NCI-H1105 treated with DMSO at 0.1 percent for 48 hours (cell line): Measurements from ENCODE around the gene ASPHD1.
A peak's percentile ranks its signal among the peaks of the same experiment; 100 is the strongest.
"Not testable (repeated sequence)": the region's sequence is repeated elsewhere in the genome, so short reads cannot be mapped to it uniquely, and the experiment has no call there.

Experiments used
- DNase-seq: peaks from one replicate; lab custom pipeline; 2025; lab: John Stamatoyannopoulos, UW

ASPHD1 gene

DNA sequence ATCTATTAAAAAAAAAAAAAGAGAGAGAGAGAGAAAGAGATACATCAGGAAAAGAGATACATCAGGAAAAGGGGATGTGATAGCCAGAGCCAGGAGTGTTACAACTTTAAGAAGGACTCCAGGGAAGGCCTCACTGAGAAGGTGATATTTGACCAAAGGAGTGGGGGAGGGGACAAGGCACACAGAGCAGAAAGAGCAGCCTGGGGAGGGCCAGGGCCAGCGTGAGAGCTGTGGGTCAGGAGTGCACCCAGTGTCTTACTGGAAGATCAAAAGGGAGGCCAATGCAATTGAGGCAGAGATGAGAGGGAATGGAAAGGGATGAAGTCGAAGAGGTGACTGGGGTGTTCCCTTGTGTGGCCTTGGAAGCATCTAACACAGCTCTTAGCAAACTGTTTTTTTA lies 7.7 kb downstream of the ASPHD1 start:
- DNase-seq: no peak

DNA sequence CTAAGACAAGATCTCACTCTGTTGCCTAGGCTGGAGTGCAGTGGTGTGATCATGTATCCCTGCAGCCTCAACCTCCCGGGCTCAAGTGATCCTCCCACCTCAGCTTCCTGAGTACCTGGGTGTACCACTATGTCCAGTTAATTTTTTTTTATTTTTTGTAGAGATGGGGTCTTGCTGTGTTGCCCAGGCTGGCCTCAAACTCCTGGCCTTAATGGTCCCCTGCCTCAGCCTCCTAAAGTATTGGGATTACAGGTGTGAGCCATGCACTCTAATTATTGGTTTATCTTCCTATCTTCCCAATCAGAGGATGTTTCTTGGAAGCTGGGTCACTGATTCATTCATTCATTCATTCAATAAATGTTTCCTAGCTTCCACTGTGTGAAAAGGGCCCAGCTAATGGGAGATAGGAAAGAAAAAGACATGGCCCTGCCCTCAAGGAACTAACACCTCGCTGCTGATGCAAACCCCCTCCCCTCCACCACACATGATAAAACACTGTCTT lies 8.5 kb downstream of the ASPHD1 start:
- no peak for DNase-seq

DNA sequence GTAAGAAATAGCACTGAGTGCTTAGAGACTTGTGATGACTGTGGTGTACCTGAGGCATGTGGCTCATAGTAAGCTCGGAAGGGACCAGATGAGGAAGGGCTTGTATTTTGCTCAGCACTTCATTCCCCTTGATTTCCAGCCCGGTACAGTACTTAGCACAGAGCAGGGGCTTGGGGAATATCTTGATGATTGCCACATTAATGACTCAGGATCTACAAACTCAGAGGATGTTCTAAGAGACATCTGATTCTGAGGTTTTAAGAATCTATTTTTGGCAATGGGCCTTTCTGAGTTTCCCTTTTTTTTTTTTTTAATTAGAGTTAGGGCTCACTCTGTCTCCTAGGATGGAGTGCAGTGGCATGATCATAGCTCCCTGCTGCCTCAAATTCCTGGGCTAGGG lies 9.1 kb downstream of the ASPHD1 start:
- no peak for DNase-seq

DNA sequence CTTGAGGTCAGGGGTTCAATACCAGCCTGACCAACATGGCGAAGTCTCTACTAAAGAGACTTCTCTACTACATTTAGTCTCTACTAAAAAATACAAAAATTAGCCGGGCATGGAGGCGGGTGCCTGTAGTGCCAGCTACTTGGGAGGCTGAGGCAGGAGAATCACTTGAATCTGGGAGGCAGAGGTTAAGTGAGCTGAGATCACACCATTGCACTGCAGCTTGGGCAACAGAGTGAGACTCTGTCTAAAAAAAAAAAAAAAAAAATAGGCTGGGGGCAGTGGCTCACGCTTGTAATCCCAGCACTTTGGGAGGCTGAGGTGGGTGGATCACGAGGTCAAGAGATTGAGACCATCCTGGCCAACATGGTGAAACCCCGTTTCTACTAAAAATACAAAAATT lies 9.6 kb downstream of the ASPHD1 start:
- not testable (repeated sequence) for DNase-seq

DNA sequence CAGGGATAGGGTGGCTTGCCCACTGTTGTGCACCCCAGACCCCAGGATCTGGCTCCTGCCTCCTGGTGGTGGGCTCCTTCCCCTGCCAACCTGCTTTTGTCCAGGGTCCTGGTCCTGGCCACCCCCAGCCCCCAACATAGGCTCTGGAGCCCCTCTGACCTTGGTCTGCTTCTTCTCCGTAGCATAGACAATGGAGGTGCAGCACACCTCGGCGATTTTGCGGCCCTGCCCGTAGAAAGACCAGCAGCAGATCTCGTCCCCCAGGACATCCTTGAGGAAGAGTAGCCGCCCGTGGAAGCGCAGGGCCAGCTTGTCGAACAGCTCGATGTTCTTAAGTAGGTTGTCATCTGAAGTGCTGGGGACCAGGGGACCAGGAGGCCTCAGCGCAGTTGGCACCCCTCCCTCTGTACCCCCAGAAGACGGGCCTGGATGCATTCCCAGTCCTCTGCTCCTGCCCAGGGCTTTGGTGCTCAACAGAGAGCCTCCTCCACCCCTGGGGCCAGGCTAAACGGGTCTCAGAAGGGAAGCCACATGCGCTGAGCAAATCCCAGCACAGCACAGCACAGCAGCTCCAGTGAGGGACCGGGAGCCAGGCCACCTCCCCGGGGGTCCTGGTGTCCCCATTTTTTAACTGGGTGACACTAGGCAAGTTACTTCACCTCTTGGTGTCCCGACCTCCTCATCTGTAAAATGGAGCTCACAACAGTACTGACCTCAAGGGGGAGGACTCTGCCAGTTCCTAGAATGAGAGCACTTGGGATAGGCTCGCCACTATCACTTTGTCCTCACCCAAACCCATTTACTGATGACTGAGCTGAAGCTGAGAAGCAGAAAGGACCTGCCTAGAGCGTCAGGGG lies 10.8 kb downstream of the ASPHD1 start:
- DNase-seq: no peak

DNA sequence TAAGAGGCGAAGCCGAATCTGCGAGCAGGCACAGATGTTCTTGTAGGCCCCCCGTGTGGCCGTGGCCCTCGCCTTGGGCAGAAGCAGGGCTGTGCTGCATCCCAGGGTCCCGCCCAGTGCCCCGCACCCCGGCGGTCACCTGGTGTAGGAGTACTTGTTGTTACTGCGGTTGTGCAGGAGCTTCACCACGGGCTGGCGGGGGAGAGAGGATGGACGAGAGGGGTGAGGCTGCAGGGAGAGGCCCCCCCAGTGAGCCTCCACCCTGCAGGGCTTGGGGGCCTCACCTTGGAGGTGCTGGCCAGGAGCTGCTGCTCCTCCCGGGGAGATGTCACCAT lies 11.4 kb downstream of the ASPHD1 start:
- no peak for DNase-seq

DNA sequence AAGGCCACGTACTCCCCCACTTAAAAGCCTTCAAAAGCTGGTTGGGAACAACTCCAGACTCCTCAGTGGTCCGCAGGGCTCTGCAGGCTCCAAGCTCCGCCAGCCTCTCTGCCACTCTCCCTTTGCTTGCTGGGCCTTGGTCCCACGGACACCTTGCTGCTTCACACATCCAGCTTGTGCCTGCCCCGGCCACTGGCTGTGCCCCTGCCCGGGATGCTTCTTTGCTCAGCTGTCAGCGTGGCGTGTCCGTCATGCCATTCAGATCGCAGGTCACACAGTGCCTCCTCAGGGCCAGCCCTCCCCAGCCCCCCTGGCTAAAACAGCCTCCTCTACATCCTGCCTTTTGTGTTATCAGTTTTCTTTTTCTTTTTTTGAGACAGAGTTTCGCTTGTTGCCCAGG lies 11.8 kb downstream of the ASPHD1 start:
- DNase-seq: no peak

DNA sequence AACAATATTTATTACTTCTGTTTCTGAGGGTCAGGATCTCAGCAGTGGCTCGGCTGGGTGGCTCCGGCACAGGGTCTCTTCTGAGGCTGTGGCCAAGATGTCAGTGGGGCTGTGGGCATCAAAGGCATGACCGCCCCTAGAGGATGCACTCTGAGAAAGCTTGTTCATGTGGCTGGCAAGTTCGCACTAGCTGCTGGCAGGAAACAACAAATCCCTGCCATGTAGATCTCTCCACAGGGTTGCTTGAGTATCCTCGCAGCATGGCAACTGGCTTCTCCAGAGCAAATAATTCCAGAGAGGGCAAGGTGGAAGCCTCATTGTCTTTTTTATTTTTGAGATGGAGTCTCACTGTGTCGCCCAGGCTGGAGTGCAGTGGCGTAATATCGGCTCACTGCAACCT lies 13.2 kb downstream of the ASPHD1 start:
- no peak for DNase-seq

DNA sequence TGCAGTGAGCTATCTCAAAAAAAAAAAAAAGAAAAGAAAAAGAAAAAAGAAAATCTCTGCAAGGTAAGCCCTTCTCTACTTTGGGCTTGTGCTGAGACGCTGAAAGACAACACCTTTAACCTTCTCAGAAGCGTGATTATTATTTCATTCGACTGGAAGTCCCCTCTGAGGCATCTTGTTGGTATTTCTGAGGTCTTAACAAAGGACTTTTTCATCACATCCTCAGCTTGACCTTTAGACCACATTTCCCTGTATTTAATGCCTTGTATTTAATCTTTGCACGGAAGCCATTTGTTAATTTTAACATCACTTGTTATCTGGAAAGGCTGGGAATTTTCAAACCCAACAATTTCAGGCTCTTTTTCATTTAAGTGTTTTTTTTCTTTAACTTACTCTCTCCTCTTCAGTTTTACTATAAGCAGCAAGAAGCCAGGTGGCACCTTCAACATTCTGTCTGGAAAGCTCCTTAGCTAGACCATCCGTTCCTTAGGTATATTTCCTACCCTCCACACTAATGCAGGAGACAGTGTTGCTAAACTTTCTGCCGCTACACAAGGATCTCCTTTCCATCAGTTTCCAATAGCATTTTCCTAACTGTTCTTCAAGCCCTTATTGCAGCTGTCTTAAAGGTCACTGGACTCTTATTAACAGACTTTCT lies 15.4 kb downstream of the ASPHD1 start:
- no peak for DNase-seq

DNA sequence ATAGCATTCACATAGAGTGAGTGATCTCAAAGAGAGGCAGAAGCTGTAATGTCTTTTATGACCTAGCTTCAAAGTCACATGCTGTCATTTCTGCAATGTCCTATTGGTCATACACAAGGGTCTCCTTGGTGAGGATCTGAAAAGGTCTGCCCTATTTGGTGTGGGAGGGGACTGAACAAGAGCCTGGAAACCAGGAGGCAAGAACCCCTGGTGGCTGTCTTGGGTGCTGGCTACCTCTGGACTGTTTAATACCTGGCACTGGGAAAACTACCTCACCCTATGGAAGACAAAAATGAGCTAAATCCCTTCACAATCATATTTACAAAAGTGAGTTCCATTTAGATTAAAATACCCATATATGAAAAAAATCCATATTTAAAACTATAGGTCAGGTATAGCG lies 16.7 kb downstream of the ASPHD1 start:
- DNase-seq: no peak

DNA sequence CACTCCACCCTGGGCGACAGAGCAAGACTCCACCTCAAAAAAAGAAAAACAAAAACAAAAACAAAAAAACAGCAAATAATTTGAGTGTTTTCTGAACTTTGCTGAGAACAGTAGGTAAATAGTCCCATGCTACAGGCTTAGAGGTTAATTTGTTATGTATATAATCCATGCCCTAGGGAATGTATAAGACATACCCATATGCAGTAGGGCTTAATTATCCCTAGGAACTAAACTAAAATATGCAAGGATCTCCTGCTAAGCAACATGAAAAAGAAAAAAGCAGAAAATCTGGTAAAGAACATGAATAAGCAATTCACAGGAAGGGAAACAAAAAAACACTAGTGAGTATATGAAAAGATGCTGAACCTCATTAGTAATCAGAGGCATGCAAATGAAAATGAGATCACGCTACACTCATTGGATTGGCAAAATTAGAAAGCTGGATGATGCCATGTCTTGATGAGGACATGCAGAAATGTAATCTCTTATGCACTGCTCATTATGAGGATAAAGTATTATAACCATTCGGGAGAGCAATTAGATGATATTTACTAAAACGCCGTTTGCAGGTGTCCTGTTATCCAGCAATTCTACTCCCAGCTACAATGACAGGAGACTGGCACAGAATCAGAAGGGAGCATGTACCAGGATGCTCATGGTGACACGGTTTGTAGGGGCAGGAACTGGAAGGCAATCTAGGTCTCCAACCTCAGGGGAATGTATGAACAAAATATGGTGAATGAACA lies 20.2 kb downstream of the ASPHD1 start:
- DNase-seq: no peak

DNA sequence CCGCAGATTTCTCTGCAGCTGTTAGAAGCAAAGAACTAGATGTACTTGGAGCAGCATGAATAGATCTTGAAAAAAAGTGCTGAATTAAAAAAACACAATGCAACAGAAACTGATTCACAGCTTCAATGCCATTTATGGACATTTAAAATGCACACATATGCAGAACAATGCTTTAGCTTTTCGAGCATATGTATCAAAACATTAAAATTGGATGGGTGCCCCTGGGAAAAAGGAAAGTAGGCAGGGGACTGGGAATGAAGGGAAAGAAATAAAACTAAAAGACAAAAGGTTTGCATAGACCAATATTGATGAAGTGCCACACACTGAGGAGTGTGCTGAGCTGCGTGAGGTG lies 20.7 kb downstream of the ASPHD1 start:
- DNase-seq: no peak

DNA sequence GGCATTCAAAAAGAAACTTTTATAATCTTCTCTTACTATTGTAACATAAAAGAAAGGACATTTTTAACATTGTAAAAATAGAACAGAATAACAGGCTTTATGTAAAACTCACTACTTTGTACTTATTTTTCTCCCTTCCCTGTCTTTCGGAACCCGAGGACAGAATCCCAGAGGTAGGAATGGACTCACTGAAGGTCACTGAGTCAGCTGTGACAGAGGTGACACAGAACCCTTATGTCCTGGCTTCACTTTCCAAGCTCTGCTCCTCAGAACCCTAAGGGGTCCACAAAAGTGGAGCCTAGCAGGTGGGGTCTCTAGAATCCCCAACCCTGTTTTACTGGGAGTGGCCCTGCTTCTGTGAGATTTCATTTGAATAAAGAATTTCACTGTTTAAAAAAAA lies 22.0 kb downstream of the ASPHD1 start:
- DNase-seq: no peak

DNA sequence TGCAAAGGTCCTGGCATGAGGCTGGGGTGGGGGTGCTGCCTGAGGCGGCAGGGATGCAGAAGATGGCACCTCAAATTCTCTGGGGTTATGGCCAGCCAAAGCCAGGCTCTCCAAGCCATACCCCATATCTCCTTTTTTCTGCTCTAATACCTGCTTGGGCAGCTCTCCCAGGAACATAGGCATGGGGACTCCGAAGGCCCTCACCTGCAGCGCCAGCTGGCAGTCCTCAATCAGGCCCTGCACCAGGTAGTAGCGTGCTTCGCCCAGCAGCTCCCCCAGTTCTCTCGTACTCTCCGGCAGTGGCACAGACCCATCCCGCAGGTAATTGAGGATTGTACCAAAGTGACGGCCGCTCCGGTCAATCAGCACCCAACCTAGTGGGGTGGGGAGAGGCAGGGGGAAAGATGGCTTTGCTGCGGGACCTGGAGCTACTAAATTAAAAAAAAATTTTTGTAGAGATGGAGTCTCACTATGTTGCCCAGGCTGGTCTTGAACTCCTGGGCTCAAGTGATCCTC lies 22.8 kb downstream of the ASPHD1 start:
- no peak for DNase-seq

DNA sequence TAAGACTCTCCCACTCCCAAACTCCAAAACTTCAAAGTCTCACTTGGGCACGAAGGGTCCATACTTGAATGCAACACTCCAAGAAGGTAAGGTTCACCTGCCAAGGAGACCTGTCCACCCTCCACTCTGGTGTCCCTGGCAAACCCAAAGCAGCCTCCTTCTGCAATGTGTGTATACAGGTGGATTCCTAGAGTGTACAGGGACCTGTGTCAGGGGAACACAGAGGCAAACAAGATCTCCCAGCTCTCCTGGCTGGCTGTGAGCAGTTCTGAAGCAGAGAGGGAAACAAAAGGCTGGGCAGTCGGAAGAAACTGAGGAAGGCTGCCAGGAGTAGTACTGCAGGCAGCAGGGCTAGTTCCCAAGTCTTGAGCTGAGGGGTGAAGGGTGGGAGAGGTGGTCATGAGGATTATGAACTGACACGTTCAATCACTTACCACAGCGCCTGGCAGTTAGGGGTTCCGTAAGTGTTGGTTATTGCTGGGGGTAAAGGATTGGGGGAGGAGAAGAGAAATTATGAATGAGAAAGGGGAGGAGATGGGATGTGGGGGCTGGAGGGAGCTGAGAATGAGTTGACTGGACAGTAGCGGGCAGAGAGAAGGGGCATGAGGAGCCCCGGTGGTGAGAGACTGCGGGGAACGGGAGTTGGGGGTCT lies 24.9 kb downstream of the ASPHD1 start:
- DNase-seq: no peak

DNA sequence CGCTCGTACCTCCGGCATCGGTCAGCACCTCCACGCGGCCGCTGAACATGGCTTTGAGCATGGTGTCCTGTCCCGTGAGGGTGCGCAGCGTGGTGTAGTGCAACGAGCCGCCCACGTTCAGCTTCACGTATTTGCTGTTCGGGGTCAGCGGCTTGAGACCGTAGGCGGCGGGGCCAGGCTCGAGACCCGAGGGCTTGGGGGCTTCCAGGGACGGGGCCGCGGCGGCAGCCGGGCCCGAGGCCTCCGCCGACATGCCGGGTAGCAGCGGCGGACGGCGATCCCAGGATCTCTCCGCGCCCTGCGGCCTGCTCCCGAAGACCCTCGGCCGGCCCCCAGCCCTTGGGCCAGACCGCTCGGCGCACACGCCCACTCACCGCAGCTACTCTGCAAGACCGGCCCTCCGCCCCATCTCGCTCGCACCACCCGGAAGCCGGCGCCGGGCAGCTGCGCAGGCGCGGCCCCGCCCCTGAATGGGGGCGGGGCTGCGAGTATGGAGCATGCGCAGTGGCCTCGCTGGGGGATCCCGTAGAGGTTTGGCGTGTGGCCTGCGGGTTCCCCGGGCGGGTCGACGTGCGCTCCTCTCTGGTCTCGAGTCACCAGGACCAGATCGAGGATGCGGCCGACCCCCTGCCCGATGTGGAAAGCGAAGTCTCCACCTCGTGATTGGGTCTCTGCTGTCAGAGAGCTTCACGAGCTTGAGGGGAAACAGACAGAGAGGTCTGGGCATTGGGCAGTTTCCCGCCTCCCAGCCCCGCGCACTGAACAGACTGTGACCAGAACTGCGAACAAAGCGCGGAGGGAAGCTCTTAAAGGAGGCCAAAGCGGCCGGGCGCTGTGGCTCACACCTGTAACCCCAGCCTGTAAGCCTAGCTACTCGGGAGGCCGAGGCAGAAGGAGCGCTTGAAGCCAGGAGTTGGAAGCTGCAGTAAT lies 25.8 kb downstream of the ASPHD1 start, which contains the start of gene KCTD13:
TSS of gene KCTD13 (minus strand) at position 446 of the 930 bp plus-strand sequence. CDS start at position 253, 193 bp downstream.
- peak; percentile 69 for DNase-seq

DNA sequence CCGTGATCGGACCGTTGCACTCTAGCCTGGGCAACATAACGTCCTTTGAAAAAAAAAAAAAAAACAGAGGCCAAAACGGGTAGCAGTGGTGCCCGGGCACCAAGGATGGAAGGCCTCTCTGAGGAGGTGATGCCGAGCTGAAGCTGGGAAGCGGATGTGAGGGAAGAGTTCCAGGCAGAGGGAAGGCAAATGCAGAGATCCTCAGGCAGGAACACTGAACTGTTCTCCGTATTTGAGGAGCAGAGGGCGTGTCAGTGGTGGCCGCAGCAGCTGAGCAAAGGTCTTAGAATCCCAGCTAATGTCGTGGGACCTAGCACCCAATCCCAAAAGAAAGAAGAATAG lies 26.4 kb downstream of the ASPHD1 start:
- peak; percentile 45 for DNase-seq

DNA sequence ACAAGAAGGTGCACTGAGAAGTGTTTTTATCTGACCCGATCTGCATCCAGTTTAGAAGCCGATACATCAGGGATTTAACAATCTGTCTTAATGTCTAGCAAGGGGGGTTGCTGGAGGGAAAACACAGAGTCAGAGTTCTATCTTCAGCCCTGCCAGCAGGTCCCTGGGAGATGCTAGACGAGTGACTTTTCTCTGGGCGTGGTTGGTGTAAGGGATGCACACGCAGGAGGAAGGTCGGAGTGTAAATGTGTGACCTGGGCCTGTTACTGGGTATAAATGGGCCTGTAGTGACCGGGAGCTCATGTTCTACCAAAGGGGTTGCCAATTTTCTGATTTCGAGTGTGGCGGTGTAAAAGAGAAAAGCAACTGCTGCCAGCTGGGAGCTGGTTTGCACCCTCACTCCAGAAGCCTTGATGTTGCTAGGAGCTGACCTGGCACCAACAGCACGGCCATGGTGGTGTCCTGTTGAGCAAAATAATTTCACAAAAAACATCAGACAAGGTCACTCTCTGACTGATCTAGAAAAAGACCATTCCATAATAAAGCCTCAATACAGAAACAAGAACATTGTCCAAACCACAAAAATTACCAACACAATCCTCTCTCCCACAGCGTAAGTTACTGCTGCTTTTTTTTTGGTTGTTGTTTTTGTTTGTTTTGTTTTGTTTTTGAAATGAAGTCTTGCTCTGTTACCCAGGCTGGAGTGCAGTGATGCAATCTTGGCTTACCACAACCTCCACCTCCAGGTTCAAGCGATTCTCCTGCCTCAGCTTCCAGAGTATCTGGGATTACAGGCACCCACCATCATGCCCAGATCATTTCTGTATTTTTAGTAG lies 27.0 kb downstream of the ASPHD1 start:
- DNase-seq: no peak

DNA sequence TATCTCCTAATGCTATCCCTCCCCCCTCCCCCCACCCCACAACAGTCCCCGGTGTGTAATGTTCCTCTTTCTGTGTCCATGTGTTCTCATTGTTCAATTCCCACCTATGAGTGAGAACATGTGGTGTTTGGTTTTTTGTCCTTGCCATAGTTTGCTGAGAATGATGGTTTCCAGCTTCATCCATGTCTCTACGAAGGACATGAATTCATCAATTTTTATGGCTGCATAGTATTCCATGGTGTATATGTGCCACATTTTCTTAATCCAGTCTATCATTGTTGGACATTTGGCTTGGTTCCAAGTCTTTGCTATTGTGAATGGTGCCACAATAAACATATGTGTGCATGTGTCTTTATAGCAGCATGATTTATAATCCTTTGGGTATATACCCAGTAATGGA lies 31.5 kb downstream of the ASPHD1 start:
- not testable (repeated sequence) for DNase-seq

DNA sequence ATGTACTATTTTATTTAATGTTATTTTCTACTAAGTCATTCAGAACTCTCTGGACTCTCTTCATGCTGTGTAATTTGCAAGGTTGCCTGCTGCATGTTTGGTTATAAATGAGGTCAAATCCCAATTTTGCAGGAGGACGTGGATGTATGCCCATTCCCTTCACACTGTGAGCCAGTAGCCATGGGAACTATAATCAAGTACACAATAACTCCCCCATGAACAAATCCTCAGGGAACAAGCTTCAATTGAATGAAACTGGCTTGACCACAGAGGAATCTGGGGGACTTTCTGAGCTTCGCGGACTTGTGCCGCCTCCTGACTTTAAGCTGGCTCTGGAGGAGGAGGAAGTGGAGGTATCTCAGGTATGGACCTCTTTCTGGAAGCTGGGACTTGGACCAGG lies 40.4 kb downstream of the ASPHD1 start:
- DNase-seq: no peak
